HG02840 (cell line): ENCODE measurements around the gene KRTAP4-11.
"Not testable (repeated sequence)": the region's sequence is repeated elsewhere in the genome, so short reads cannot be mapped to it uniquely, and the experiment has no call there.

Experiments
- ATAC-seq: cut with Tn5 transposase; IDR thresholded peaks from one replicate; pipeline ENCODE4 v1.9.1; 2021; ENCODE audit warnings: mild to moderate bottlenecking, moderate library complexity, moderate number of reproducible peaks; ENCODE audit not compliant: unreplicated experiment, low FRiP score

Gene KRTAP4-11

GRCh38 chr17:41096055-41096454 is 22.1 kb downstream of the KRTAP4-11 start:
- no peak for ATAC-seq

- ATAC-seq, result not testable (repeated sequence)
Observed at GRCh38 chr17:41088760-41089352, 29.3 kb downstream of the KRTAP4-11 start.

GRCh38 chr17:41084100-41084856 is 33.9 kb downstream of the KRTAP4-11 start, which contains the start of gene KRTAP4-7:
Gene KRTAP4-7, plus strand, starts transcription at chr17:41084150. Its CDS starts 57 bp downstream, at chr17:41084207.
- ATAC-seq, result not testable (repeated sequence)

- not testable (repeated sequence) for ATAC-seq
Observed at GRCh38 chr17:41083427-41083826, 34.7 kb downstream of the KRTAP4-11 start.

GRCh38 chr17:41082626-41083025 is 35.5 kb downstream of the KRTAP4-11 start:
- ATAC-seq, result no peak

- ATAC-seq, result no peak
Observed at GRCh38 chr17:41076788-41077187, 41.4 kb downstream of the KRTAP4-11 start.

GRCh38 chr17:41073676-41074075 is 44.5 kb downstream of the KRTAP4-11 start:
- no peak for ATAC-seq

- ATAC-seq, result no peak
Observed at GRCh38 chr17:41071606-41072360, 46.4 kb downstream of the KRTAP4-11 start.

- ATAC-seq, result no peak
Observed at GRCh38 chr17:41069031-41069430, 49.1 kb downstream of the KRTAP4-11 start.

- ATAC-seq, result no peak
Observed at GRCh38 chr17:41067281-41067680, 50.9 kb downstream of the KRTAP4-11 start.
